Measurements from ENCODE around the gene ANKIB1. TPM values are rescaled to one million over a fixed set of nuclear protein-coding genes. Genes with fewer than 3 reads are reported as not detected.

Gene ANKIB1
- polyA plus RNA-seq, 4 donors, result 35.6 to 46.6 (median 45.6) TPM

- DNase-seq (ENCODE audit: low read depth in 4 of 4, low spot score in 3 of 4), result no peak
These were observed 201.1 kb downstream of the ANKIB1 start for GRCh38 chr7:92446869-92447344.

DNA sequence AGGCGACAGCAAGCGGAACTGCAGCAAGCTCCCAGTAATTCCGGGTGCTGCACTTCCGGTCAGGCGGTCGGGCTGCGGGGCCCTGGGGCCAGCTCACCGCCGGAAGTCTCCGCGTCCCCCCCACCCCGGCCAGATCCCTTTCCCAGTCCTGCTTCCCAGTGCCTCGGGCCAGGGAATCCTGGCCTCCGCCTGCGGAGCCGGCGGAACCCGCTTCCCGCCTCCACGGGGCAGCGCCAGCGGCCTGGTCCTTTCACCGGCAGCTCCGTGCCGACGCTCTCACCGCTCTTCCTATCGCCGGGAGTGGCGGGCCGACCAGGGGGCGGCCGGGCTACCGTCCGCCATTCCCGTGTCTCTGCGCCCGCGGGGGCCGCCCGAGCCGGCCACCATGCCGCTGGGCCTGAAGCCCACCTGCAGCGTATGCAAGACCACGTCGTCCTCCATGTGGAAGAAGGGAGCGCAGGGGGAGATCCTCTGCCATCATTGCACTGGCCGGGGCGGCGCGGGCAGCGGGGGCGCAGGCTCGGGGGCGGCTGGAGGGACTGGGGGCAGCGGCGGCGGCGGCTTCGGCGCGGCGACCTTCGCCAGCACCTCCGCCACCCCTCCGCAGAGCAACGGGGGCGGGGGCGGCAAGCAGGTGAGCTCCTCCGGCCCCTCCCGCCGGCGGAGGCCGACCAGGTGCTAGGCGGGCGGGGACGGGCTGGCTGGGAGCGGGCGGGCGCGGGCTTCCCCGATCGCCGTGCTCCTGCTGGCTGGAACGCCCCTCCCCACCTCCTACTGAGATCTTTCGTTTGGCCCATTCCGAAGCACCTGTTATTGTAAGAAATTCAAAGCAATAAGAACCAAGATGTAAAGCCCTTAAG is 201.8 kb downstream of the ANKIB1 start, which contains the start of gene GATAD1:
Gene GATAD1, plus strand, starts transcription at position 138 of the 860 bp plus-strand sequence. Its CDS starts 248 bp downstream, at position 386.
- peak; percentile 82 to 88 (median 86) for DNase-seq (ENCODE audit: low read depth in 4 of 4, low spot score in 3 of 4)

GRCh38 chr7:92448205-92448747 is 202.5 kb downstream of the ANKIB1 start:
- peak; percentile 31 to 48 (median 45) for DNase-seq (ENCODE audit: low read depth in 4 of 4, low spot score in 3 of 4)

Other genes with a start within 250 kb of the ANKIB1 start
- gene CYP51A1, start 111.5 kb upstream of the ANKIB1 start, polyA plus RNA-seq (ENCODE audit: insufficient read length in 4 of 4), result 10 to 100 TPM; 63.1 to 96.0 (median 90.2) TPM
- under 1 TPM; 0.17 to 0.60 (median 0.42) TPM for gene LRRD1, start 66.8 kb upstream of the ANKIB1 start, polyA plus RNA-seq (ENCODE audit: insufficient read length in 4 of 4)
- gene KRIT1, start 60 bp upstream of the ANKIB1 start, polyA plus RNA-seq (ENCODE audit: insufficient read length in 4 of 4), result 10 to 100 TPM; 39.9 to 48.1 (median 41.9) TPM
- 10 to 100 TPM; 34.3 to 48.7 (median 39.9) TPM for gene GATAD1, start 201.5 kb downstream of the ANKIB1 start, polyA plus RNA-seq (ENCODE audit: insufficient read length in 4 of 4)
- 1 to 10 TPM in 1 of 4 donors, under 1 TPM in 3; 0.47 to 1.1 (median 0.75) TPM for gene ERVW-1, start 232.0 kb downstream of the ANKIB1 start, polyA plus RNA-seq (ENCODE audit: insufficient read length in 4 of 4)

Measured in right renal pelvis (tissue), 4 donors.